Adipose tissue (tissue), 3 donors: Measurements from ENCODE around the gene GFI1. TPM values are rescaled to one million over a fixed set of nuclear protein-coding genes. Genes with fewer than 3 reads are reported as not detected.

Source experiments
- H3K27ac ChIP-seq: one replicate; pipeline ENCODE4 v1.5.1; 2013; ENCODE audit warnings: low read depth, low read length
- WGBS, 3 donors: extraction: QIAGEN DNeasy Blood & Tissue Kit; methylation state at CpG; one replicate each; pipeline ENCODE4 v1.1.7; 2013; 5-methylcytosine and 5-hydroxymethylcytosine counted together
- polyA plus RNA-seq, 3 donors: library from polyadenylated mRNA; stranded (reverse); fragments of 200-250 nt; gene quantifications; one replicate each; pipeline ENCODE4 v1.2.3, GENCODE V29; 2013
- donor health status: healthy with polysubstance abuse.
- donor health status: Bipolar disorder and iron deficiency.
- donor health status: healthy.

The GFI1 gene
- polyA plus RNA-seq, 3 donors = 0.22 to 4.9 (median 0.55) TPM

DNA sequence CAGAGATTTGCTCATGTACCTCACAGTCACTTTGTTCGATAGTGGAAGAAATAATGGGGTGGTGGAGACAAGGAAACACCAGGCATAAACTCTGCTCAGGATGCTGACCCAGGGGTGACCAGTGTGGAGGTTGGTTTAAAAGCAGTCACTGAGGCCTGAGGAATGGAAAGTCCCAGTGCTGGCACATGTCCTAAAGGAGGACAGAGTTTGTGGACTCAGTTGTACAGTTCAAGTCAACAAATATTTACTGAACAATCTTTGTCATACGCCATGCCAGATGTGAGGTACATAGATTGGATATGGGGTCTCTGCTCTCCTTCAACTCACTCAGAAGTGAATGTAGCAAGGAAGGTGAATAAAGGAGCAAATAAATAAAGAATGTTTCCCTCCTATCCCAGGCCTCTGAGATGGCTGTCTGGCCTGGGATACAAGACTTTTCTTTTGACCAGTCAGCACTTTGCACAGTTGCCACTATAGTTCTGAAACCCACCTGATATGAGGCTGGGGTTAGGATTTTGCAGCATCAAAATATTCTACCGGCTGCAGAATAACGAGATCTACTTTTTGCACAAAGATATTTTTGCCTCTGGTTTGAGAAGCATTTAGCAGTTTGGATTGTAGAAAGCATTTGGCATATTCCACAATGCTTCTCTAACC, 7.9 kb upstream of the GFI1 start:
- WGBS, 3 donors = 89 to 94% (median 93%) methylated on average over 4 of the region's 4 CpGs
- no peak overlapping the region for H3K27ac ChIP-seq

DNA sequence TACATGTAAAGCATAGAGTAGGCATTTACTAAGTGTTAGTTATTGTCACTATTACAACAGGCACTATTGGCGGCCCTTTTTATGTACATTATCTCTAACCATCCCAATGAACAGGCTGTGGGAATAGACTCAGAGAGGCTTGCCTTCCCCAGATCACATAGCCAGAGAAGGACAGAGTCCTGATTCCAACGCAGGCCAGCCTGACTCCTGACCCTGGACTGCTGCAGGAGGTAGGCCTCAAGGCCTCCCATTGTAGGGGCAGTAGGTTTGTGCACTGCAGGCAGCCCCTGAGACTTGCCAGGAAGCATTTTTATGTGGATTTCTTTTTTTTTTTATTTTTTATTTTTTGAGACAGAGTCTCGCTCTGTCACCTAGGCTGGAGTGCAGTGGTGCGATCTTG, 6.4 kb upstream of the GFI1 start:
- 96 to 97% (median 97%) methylated on average over 4 of the region's 4 CpGs for WGBS, 3 donors
- no peak overlapping the region for H3K27ac ChIP-seq

GRCh38 chr1:92488832-92489231, 2.1 kb upstream of the GFI1 start:
- WGBS, 3 donors = 74 to 77% (median 76%) methylated on average over 3 of the region's 3 CpGs
- no peak overlapping the region for H3K27ac ChIP-seq

GRCh38 chr1:92488416-92488815, 1.7 kb upstream of the GFI1 start:
- 48 to 67% (median 51%) methylated on average over 3 of the region's 3 CpGs for WGBS, 3 donors
- no peak overlapping the region for H3K27ac ChIP-seq

DNA sequence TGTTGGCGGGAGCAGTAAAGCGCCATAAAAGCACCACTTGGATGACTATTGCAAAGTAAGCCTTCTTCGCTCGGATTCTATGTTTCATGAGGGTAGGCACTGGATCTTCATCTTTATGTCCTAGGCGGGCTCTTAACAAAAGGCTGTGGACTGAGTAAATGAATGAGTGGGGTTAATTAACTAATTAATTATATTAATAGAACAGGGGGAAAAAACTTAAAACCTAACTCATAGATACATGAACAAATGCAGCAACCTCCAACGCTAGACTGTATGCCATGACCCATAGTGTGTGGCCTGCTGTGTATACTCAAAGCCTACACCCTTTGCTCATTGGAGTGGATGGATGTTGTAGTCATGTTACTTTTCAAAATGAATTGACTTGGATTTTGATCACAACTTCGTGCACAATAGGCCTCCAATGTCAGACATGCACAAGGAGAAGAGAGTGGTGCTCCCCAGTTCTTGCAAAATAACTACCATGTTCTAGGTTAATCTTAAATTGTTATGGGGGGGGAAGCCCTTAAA, 417 bp upstream of the GFI1 start:
- no peak overlapping the region for H3K27ac ChIP-seq
- 48 to 57% (median 50%) methylated on average over 7 of the region's 7 CpGs for WGBS, 3 donors

DNA sequence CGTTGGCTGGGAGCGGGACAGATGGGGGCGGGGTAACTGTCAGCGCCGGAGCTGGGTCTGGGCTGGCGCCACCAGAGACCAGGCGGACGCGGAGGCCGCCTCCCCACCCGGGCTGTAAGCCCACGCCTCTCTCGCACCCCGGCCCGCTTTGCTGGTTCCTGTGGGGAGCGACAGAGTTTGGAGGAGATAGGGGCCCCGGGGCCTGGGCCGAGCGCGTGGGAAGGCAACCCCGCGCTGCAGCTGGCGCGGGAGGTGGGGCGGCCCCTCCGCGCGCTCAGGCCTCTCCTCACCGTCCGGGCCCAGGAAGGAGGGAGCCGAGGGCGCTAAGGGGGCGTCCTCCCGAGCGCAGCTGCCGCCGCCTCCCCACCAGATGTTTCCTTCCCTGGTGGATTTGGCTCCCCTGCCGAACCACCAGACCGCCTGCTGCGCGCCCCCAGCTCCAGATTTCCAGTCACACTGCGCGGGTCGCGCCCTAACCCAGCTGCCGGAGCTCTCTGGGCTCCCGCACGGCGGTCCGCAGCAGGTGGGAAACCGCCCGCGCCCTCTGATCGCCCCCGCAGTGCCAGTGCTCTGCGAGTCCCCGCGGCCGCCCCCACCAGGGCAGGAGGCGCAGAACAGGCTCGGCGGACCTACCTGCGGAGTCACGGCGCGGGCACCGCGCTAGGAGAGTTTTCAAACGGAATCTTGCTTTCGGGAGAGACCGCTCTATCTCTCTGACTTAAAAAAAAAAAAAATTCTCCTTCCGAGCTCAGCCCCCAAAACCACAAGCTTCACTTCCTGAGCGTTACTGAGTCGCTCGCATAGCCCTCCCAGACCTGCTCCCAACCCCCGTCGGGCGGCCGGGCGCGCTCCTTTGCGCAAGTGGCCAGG, 1.1 kb downstream of the GFI1 start:
- no peak overlapping the region for H3K27ac ChIP-seq
- WGBS, 3 donors = 1 to 2% (median 1%) methylated on average over 57 to 82 of the region's 82 CpGs

DNA sequence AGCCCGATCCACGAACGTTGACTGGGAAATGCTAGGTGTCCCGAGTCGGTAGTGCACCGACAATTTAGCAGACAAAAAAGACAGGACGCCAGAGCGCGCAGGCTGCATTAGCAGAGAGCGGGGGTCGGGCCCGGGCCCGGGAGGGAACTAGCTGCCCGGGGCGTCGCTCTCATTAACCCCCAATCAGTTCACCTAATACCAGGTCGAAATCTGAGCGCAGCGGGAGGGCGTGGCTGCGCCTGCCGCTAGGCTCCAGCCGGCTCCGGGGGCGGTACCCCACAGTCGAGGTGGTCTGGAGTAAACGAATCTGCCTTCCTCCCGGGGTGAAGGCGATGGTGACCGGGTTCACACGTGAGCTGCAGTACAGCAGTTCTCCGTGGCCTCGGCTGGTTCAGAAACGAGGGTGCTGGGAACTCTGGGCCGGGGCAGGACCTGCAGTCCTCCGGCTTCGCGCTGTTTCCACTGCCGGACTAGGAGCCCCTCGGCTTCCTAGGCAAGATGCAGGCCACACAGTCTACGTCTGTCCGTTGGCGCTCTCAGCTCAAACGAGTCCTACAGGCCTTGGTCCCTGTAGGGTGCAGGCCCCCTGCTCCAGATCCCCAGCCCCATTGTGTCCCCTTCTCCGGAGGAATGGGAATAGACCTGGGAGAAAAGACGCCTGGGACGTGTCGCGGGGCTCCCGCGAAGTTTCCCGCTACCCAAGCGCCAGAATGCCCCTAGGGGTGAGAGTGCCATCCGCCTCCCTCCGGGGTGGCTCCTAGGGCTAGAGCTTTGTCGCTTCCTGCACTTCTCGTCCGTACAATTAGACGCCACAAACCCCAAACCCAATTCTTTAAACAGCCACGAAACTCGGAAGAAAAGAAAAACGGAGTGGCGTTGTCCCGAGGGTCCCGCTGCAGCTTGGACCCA, 2.0 kb downstream of the GFI1 start:
- no peak overlapping the region for H3K27ac ChIP-seq

DNA sequence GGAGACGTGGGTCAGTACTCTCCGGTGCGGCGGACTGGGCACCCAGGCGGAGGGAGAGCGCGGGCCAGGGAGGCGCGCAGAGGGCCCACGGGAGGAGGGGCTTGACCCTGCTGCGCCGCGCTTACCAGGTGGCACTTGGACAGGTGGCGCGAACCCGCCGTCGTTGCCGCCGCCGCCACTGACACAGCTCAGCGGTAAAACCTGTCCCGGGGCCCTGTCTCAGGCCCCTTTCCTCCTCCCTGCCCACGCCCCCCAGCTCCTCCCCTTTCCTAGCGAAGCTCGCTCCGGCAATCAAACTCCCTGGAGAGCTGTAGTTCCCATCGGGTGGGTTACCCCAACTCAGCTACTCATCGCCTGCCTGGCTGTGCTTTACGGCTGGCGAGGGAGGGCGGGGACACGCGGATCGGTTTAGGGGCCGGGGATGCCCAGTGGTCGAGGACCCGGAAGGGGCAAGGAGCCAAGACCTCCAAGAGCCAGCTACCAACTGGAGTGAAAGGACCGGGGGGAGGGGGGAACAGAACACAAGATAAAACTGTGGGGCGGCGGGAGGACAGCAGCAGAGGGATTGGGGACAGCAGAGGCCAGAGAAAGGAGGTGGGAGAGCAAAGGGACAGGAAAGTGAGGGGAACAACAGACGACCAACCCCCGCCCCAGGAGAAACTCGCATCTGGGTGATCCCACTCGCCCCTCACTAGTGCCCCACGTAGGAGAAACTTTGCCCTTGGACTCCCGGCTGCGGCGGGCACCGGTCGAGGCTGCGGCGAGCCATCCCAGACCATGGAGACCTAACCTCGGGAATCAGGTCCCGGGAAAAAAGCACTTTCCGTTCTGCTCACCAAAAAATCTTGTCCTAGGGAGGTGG, 2.9 kb downstream of the GFI1 start:
- WGBS, 3 donors = 2% methylated on average over 51 to 56 of the region's 56 CpGs
- H3K27ac ChIP-seq = no peak overlapping the region

More for the DNA sequence above, 2.0 kb downstream of the GFI1 start:
- 1 to 2% (median 2%) methylated on average over 65 of the region's 65 CpGs for whole genome bisulfite sequencing, 3 donors

GRCh38 chr1:92482665-92483609, 3.8 kb downstream of the GFI1 start:
- WGBS, 3 donors = 2 to 3% (median 2%) methylated on average over 59 to 62 of the region's 62 CpGs
- no peak overlapping the region for H3K27ac ChIP-seq

DNA sequence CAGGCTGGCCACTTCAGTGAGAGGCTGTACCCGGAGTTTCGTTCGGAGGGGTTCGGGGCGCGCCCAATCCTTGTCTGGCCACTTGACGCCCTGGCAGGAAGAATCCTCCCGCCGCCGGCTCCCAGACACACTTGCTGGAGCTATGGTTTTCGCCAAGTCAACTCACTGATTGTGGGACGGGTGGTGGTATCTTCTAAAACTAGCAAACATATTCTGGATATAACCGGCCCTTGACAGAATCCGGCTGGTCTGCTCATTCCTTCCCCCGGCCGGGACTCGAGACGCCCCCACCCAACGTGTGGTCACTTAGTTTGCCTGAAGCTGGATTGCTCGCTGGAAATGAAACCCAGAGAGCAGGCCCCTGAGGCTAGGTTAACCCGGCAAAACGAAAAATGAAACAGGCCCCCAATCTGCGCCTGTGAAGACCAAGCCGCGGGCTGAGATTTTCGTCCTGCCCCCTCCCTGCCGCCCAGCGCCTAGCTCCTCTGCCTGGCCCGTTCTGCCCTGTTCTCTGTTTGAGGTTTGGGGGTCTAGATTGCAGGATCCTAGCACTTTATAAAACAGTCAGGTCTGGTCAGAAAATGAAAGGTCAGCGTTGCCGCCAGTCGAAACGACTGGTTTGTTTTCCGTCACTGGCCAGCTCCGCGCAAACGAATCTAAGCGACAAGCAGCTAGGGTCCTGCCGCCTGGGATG, 4.6 kb downstream of the GFI1 start:
- H3K27ac ChIP-seq = no peak overlapping the region
- 7 to 37% (median 13%) methylated on average over 39 of the region's 39 CpGs for WGBS, 3 donors

DNA sequence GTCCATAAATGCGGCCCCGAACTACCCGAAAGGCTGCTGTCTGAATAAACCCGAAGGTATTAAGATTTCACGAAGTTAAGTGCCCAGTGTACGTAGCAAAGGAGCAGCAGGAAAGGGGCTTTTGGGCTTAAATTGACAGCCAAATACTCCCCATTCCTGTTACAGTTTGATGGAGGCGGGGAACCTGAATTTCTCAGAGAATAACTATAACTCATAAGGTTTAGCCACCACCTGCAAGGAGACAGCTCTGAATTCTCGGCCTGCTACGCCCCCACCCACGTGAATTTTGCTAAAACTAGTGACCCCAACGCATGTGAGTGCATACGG, 5.2 kb downstream of the GFI1 start:
- H3K27ac ChIP-seq = no peak overlapping the region
- 31 to 60% (median 42%) methylated on average over 12 of the region's 12 CpGs for WGBS, 3 donors

DNA sequence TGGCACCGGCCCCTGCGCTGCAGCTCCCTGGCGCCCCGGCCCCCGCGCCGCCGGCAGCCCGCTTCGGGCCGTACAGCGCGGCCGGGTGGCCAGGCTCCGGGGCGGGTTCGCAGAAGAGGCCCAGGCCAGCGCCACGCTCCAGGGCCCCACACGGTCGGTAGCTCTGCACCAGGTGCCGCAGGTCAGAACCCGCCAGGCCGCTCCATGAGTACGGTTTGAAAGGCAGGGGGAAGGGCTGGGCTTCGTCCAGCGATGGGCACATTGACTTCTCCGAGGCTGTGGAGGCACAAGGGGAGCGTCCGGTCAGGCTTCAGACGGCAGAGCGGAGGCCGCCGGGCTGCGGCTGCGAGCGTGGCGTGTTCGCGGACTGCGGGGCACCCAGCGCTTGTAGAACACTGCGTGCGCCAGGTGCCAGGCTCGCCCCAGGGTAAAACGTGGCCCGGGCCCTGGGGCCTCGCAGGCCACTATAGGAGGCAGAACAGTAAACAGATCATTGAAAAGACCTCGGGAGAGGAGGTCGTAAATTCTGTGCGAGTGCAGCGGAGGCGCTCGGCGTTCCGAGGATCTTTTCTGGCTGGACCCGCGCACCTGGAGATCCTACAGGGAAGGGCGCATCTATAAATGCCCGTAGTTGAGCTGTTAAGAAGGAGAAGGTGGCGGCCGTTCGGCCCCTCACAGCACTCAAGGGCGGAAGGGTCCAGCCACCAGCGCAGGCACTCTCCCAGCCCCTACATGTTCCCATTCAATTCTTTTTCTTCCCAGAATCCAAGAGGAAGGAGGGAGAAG, 5.7 kb downstream of the GFI1 start:
- WGBS, 3 donors = 38 to 54% (median 44%) methylated on average over 62 to 65 of the region's 65 CpGs
- no peak overlapping the region for H3K27ac ChIP-seq

GRCh38 chr1:92480200-92480812, 6.4 kb downstream of the GFI1 start:
- H3K27ac ChIP-seq = no peak overlapping the region
- 50 to 57% (median 55%) methylated on average over 57 to 59 of the region's 59 CpGs for WGBS, 3 donors

DNA sequence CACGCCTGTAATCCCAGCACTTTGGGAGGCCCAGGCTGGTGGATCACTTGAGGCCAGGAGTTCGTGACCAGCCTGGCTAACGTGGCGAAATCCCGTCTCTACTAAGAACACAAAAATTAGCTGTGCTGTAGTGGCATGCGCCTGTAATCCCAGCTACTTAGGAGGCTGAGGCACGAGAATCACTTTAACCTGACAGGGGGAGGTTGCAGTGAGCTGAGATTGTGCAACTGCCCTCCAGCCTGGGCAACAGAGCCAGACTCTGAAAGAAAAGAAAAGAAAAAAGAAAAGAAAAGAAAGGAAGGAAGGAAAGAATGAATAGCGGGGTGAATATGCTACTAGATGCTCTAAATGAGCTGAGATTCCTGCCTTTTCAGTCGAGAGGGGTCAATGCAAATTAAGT, 7.1 kb downstream of the GFI1 start:
- WGBS, 3 donors = 82 to 95% (median 87%) methylated on average over 9 of the region's 9 CpGs
- no peak overlapping the region for H3K27ac ChIP-seq

DNA sequence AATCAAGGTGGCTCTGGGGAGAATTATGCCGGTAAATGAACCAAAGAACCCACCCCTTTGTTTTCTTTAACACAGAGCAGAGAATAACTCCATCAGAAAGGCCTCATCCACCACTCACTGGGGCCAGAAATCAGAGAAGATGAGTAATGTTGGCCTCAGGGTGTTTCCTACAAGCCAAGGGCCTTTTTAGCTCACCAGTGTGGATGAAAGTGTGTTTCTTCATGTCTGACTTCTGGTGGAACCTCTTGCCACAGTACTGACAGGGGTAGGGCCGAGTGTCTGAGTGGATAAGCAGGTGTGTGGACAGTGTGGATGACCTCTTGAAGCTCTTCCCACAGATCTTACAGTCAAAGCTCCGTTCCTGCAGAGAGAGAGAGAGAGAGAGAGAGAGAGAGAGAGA, 8.3 kb downstream of the GFI1 start:
- no peak overlapping the region for H3K27ac ChIP-seq
- WGBS, 3 donors = 67 to 93% (median 71%) methylated on average over 3 of the region's 3 CpGs
